Activated T-helper 1 cell treated with anti-CD3 and anti-CD28 coated beads, Interleukin-12 subunit alpha, Interleukin-12 subunit beta, Interleukin-2, Interleukin-4 antibody, amounts not matched to agents 30 ng/mL and 10 ng/mL and 1 ng/mL, durations not matched to agents 14 hours and 24 hours and 36 hours (primary cell): Measurements from ENCODE around the gene SPEN. TPM values are rescaled to one million over a fixed set of nuclear protein-coding genes. Genes with fewer than 3 reads are reported as not detected.

ENCODE experiments used
- DNase-seq: peaks from one replicate; pipeline ENCODE4 v3.0.0; 2021; ENCODE audit warnings: low spot score
- H3K27ac Mint-ChIP-seq: one replicate; pipeline ENCODE4 v1.8.0; 2021; ENCODE audit warnings: mild to moderate bottlenecking, mixed read lengths
- H3K27me3 Mint-ChIP-seq: one replicate; pipeline ENCODE4 v1.8.0; 2022; ENCODE audit warnings: mild to moderate bottlenecking, moderate library complexity, mixed read lengths; ENCODE audit not compliant: insufficient read depth
- H3K36me3 Mint-ChIP-seq: one replicate; pipeline ENCODE4 v1.8.0; 2021; ENCODE audit warnings: low read depth, mixed read lengths
- H3K4me1 Mint-ChIP-seq: one replicate; pipeline ENCODE4 v1.8.0; 2021; ENCODE audit warnings: low read depth, mixed read lengths
- H3K4me3 Mint-ChIP-seq: one replicate; pipeline ENCODE4 v1.8.0; 2021; ENCODE audit warnings: mild to moderate bottlenecking, moderate library complexity, mixed read lengths
- H3K9me3 Mint-ChIP-seq: one replicate; pipeline ENCODE4 v1.8.0; 2021; ENCODE audit warnings: mixed read lengths
- intact Hi-C: fragments of 100-400 bp; cut with micrococcal nuclease; formaldehyde crosslinking; loops from one replicate; pipeline ENCODE4 v1.15.1; 2024
- total RNA-seq: library from RNA; stranded (reverse); gene quantifications from 2 replicates; pipeline ENCODE4 v1.2.3, GENCODE V29; 2022

SPEN gene
- total RNA-seq, 1 donor from 2014 or later, result 81.9 TPM

GRCh38 chr1:15852036-15852827 is 4.7 kb downstream of the SPEN start:
- no peak overlapping the region for H3K27ac Mint-ChIP-seq
- H3K4me1 Mint-ChIP-seq, result peaks cover 38% of the 10 kb centered on the region
- H3K9me3 Mint-ChIP-seq, result no peaks in the 10 kb centered on the region
- H3K4me3 Mint-ChIP-seq, result no peak overlapping the region
- H3K36me3 Mint-ChIP-seq, result peaks cover 11% of the 10 kb centered on the region
- intact Hi-C loops, result no loop called here
- no peaks in the 10 kb centered on the region for H3K27me3 Mint-ChIP-seq
- DNase-seq, result no peak

GRCh38 chr1:15852828-15853302 is 5.4 kb downstream of the SPEN start:
- Mint-ChIP-seq H3K9me3 (no peaks in the 10 kb centered on the region), H3K27ac (no peak overlapping the region), H3K4me1 (peaks cover 38% of the 10 kb centered on the region), H3K36me3 (peaks cover 11% of the 10 kb centered on the region), H3K27me3 (no peaks in the 10 kb centered on the region), H3K4me3 (no peak overlapping the region)
- intact Hi-C loops, result no loop called here
- no peak for DNase-seq

- peaks cover 2% of the 10 kb centered on the region for H3K36me3 Mint-ChIP-seq
- H3K27ac Mint-ChIP-seq, result no peak overlapping the region
- intact Hi-C loops, result no loop called here
- H3K4me1 Mint-ChIP-seq, result peaks cover 17% of the 10 kb centered on the region
- H3K4me3 Mint-ChIP-seq, result no peak overlapping the region
- no peak for DNase-seq
- no peaks in the 10 kb centered on the region for H3K9me3 Mint-ChIP-seq
- no peaks in the 10 kb centered on the region for H3K27me3 Mint-ChIP-seq
Measured at GRCh38 chr1:15856888-15857287, 9.4 kb downstream of the SPEN start.

- no peak overlapping the region for H3K4me3 Mint-ChIP-seq
- peaks cover 7% of the 10 kb centered on the region for H3K4me1 Mint-ChIP-seq
- H3K36me3 Mint-ChIP-seq, result peaks cover 2% of the 10 kb centered on the region
- H3K27ac Mint-ChIP-seq, result no peak overlapping the region
- H3K9me3 Mint-ChIP-seq, result no peaks in the 10 kb centered on the region
- DNase-seq, result no peak
- H3K27me3 Mint-ChIP-seq, result no peaks in the 10 kb centered on the region
- intact Hi-C loops, result no loop called here
Measured at GRCh38 chr1:15858069-15858670, 10.7 kb downstream of the SPEN start.

GRCh38 chr1:15858672-15859372 is 11.3 kb downstream of the SPEN start:
- H3K27me3 Mint-ChIP-seq, result no peaks in the 10 kb centered on the region
- no peak overlapping the region for H3K4me3 Mint-ChIP-seq
- DNase-seq, result no peak
- peaks cover 10% of the 10 kb centered on the region for H3K4me1 Mint-ChIP-seq
- H3K9me3 Mint-ChIP-seq, result no peaks in the 10 kb centered on the region
- intact Hi-C loops, result no loop called here
- H3K27ac Mint-ChIP-seq, result no peak overlapping the region
- H3K36me3 Mint-ChIP-seq, result peaks cover 3% of the 10 kb centered on the region

- Mint-ChIP-seq H3K4me1 (peaks cover 17% of the 10 kb centered on the region), H3K9me3 (no peaks in the 10 kb centered on the region), H3K27ac (no peak overlapping the region), H3K4me3 (no peak overlapping the region), H3K27me3 (no peaks in the 10 kb centered on the region), H3K36me3 (peaks cover 4% of the 10 kb centered on the region)
- DNase-seq, result no peak
- intact Hi-C loops, result no loop called here
Measured at GRCh38 chr1:15863156-15863901, 15.8 kb downstream of the SPEN start.

GRCh38 chr1:15866721-15867201 is 19.3 kb downstream of the SPEN start:
- no peak overlapping the region for H3K4me3 Mint-ChIP-seq
- peaks cover 26% of the 10 kb centered on the region for H3K4me1 Mint-ChIP-seq
- no peak overlapping the region for H3K27ac Mint-ChIP-seq
- no peaks in the 10 kb centered on the region for H3K27me3 Mint-ChIP-seq
- intact Hi-C loops, result no loop called here
- no peak for DNase-seq
- peaks cover 10% of the 10 kb centered on the region for H3K36me3 Mint-ChIP-seq
- H3K9me3 Mint-ChIP-seq, result no peaks in the 10 kb centered on the region

GRCh38 chr1:15867288-15867687 is 19.8 kb downstream of the SPEN start:
- Mint-ChIP-seq H3K36me3 (peaks cover 10% of the 10 kb centered on the region), H3K4me3 (no peak overlapping the region), H3K27me3 (no peaks in the 10 kb centered on the region), H3K4me1 (peaks cover 26% of the 10 kb centered on the region), H3K27ac (no peak overlapping the region), H3K9me3 (no peaks in the 10 kb centered on the region)
- intact Hi-C loops, result no loop called here
- DNase-seq, result no peak

GRCh38 chr1:15869413-15869812 is 21.9 kb downstream of the SPEN start:
- no peak for DNase-seq

GRCh38 chr1:15870421-15870820 is 22.9 kb downstream of the SPEN start:
- Mint-ChIP-seq H3K27ac (no peak overlapping the region), H3K4me1 (peaks cover 21% of the 10 kb centered on the region), H3K4me3 (no peak overlapping the region), H3K9me3 (no peaks in the 10 kb centered on the region), H3K27me3 (no peaks in the 10 kb centered on the region), H3K36me3 (peaks cover 18% of the 10 kb centered on the region)
- intact Hi-C loops, result no loop called here
- DNase-seq, result no peak

More at GRCh38 chr1:15869413-15869812, 21.9 kb downstream of the SPEN start:
- no peaks in the 10 kb centered on the region for H3K9me3 Mint-ChIP-seq
- no peak overlapping the region for H3K27ac Mint-ChIP-seq
- H3K27me3 Mint-ChIP-seq, result no peaks in the 10 kb centered on the region
- H3K4me1 Mint-ChIP-seq, result peaks cover 21% of the 10 kb centered on the region
- no peak overlapping the region for H3K4me3 Mint-ChIP-seq
- intact Hi-C loops, result loop anchor here (2.0 kb wide), 1 partner anchor 23 kb away; no protein-coding TSS in a partner anchor
- H3K36me3 Mint-ChIP-seq, result peaks cover 18% of the 10 kb centered on the region

GRCh38 chr1:15874471-15874870 is 27.0 kb downstream of the SPEN start:
- intact Hi-C loops, result no loop called here
- peaks cover 28% of the 10 kb centered on the region for H3K36me3 Mint-ChIP-seq
- H3K9me3 Mint-ChIP-seq, result no peaks in the 10 kb centered on the region
- DNase-seq, result no peak
- peaks cover 11% of the 10 kb centered on the region for H3K4me1 Mint-ChIP-seq
- H3K27ac Mint-ChIP-seq, result no peak overlapping the region
- H3K4me3 Mint-ChIP-seq, result no peak overlapping the region
- no peaks in the 10 kb centered on the region for H3K27me3 Mint-ChIP-seq

- Mint-ChIP-seq H3K9me3 (no peaks in the 10 kb centered on the region), H3K4me1 (peaks cover 9% of the 10 kb centered on the region)
Measured at GRCh38 chr1:15876357-15877055, 29.0 kb downstream of the SPEN start.

More at GRCh38 chr1:15876357-15877055, 29.0 kb downstream of the SPEN start:
- no peak overlapping the region for H3K27ac Mint-ChIP-seq
- no peaks in the 10 kb centered on the region for H3K27me3 Mint-ChIP-seq
- intact Hi-C loops, result no loop called here
- no peak for DNase-seq
- peaks cover 32% of the 10 kb centered on the region for H3K36me3 Mint-ChIP-seq
- H3K4me3 Mint-ChIP-seq, result no peak overlapping the region
